Mucosa of rectum (tissue), 2 donors: ENCODE measurements around the gene NFE2.
"Not testable (repeated sequence)": the region's sequence is repeated elsewhere in the genome, so short reads cannot be mapped to it uniquely, and the experiment has no call there.

ENCODE experiments used
- H3K27ac ChIP-seq, 2 donors: one replicate each; pipeline ENCODE4 v1.7.0; 2013; ENCODE audit warnings: inconsistent platforms in 2 of 2, low read depth in 2 of 2, low read length in 2 of 2
- H3K27me3 ChIP-seq, 2 donors: one replicate each; pipeline ENCODE4 v1.7.0; 2013; ENCODE audit warnings: low read length in 2 of 2; ENCODE audit not compliant: control insufficient read depth in 2 of 2, insufficient read depth in 2 of 2
- H3K36me3 ChIP-seq, 2 donors: one replicate each; pipeline ENCODE4 v1.7.0; 2013; ENCODE audit warnings: low read length in 2 of 2; ENCODE audit not compliant: control insufficient read depth in 2 of 2, insufficient read depth in 2 of 2
- H3K4me1 ChIP-seq, 2 donors: one replicate each; pipeline ENCODE4 v1.7.0; 2013; ENCODE audit warnings: low read length in 2 of 2, mild to moderate bottlenecking in 1 of 2; ENCODE audit not compliant: control insufficient read depth in 2 of 2, insufficient read depth in 2 of 2
- H3K4me3 ChIP-seq, 2 donors: one replicate each; pipeline ENCODE4 v1.7.0; 2013; ENCODE audit warnings: low read length in 2 of 2
- H3K9ac ChIP-seq, 2 donors: one replicate each; pipeline ENCODE4 v1.7.0; 2013; ENCODE audit warnings: low read length in 2 of 2, low read depth in 1 of 2, mild to moderate bottlenecking in 1 of 2
- H3K9me3 ChIP-seq, 2 donors: one replicate each; pipeline ENCODE4 v1.7.0; 2013; ENCODE audit warnings: low read length in 2 of 2; ENCODE audit not compliant: control insufficient read depth in 2 of 2
- donor health status: healthy.
- donor health status: Normal muscosa, but diverticular disease.

Gene NFE2

DNA sequence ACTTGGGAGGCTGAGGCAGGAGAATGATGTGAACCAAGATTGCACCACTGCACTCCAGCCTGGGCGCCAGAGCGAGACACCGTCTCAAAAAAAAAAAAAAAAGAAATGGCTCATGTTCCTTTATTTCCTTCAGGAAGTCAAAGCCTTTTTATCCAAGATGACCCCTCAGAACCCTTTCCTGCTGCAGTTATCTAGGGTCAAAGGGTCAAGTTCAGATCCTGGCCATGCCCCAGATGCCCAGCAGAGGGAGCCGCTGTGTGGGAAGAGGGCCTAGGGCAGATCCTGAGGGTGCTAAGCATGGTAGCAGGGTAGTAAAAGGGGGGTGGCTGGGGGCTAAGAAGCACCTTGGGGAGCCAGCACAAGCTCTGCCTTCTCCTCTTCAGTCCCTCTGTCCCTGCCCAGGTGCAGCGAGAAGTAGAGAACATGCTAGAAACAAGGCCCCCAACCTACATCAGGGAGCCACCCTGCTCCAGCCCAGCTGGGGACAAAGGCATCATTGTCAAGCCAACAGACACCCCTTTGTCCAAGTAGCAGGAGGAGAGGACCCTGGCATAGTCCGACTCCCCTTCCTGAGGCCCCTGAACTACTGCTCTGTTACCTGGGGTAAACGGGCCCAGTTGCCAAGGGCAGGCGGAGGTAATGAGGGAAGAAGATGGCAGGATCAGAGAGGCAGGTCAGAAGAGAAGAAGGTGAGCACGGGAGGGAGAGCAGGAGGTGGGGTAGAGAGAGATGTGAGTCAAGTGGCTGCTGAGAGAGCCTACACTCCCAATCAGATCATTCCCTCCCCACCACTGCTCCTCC is 6.5 kb downstream of the NFE2 start:
- no peak overlapping the region for H3K9ac ChIP-seq
- H3K9me3 ChIP-seq = no peaks in the 10 kb centered on the region
- no peaks in the 10 kb centered on the region for H3K36me3 ChIP-seq
- peaks cover 4 to 6% of the 10 kb centered on the region in 2 donors for H3K27me3 ChIP-seq
- no peak overlapping the region for H3K27ac ChIP-seq
- H3K4me3 ChIP-seq = no peak overlapping the region
- H3K4me1 ChIP-seq = peaks cover 0 to 2% of the 10 kb centered on the region in 2 donors

- H3K27ac ChIP-seq = no peak overlapping the region
- H3K4me1 ChIP-seq = peaks cover 8% of the 10 kb centered on the region in 2 donors
- no peak overlapping the region for H3K4me3 ChIP-seq
- H3K9me3 ChIP-seq = no peaks in the 10 kb centered on the region
- H3K9ac ChIP-seq = no peak overlapping the region
- no peaks in the 10 kb centered on the region for H3K27me3 ChIP-seq
- peaks cover 3 to 4% of the 10 kb centered on the region in 2 donors for H3K36me3 ChIP-seq
These were observed 7.9 kb downstream of the NFE2 start for GRCh38 chr12:54292931-54293241.

GRCh38 chr12:54292083-54292930 is 8.5 kb downstream of the NFE2 start:
- Histone ChIP-seq H3K36me3 (peaks cover 8% of the 10 kb centered on the region in 2 donors), H3K27me3 (no peaks in the 10 kb centered on the region), H3K9me3 (no peaks in the 10 kb centered on the region), H3K27ac (no peak overlapping the region), H3K4me3 (no peak overlapping the region), H3K9ac (no peak overlapping the region), H3K4me1 (peaks cover 13% of the 10 kb centered on the region in 2 donors)

DNA sequence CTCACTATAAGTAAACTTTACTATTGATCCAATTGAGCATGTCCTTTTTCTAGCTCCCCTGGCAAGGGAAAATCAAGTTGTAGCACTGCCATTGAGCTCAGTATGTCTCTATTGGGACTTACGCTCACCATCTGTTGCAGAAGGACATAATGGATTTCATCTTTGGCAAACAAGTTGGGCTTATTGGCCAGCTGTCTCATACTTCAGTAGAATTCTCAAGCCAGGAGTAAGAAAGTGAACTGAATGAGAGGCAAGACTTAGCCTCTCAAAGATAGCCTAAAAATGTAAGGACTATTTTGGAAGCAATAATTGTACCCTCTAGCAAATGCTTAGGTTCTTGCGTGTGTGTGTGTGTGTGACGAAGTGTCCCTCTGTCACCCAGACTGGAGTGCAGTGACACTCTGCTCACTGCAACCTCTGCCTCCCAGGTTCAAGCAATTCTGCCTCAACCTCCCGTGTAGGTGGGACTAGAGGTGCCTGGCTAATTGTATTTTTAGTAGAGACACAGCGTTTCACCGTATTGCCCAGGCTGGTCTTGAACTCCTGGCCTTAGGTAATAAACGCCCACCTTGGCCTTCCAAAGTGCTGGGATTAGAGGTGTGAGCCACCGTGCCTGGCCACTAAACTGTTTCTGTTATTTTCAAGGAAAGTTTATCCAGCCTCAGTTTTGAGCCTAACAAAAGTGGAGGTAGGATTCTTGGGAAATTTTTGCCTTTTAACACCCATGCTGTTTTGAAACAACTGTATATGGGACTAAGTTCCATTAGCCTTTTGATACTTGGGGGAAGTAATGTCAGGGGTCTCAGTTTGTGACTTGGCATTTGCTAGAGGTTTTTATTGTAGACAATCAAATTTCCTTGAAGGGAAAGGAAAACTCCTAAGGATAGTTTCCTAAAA is 13.3 kb downstream of the NFE2 start:
- Histone ChIP-seq H3K4me3 (no peak overlapping the region), H3K9me3 (no peaks in the 10 kb centered on the region), H3K4me1 (peaks cover 45 to 50% of the 10 kb centered on the region in 2 donors), H3K27ac (peak overlapping the region; percentile 29 to 56), H3K36me3 (peaks cover 46 to 49% of the 10 kb centered on the region in 2 donors), H3K27me3 (no peaks in the 10 kb centered on the region), H3K9ac (no peak overlapping the region)

DNA sequence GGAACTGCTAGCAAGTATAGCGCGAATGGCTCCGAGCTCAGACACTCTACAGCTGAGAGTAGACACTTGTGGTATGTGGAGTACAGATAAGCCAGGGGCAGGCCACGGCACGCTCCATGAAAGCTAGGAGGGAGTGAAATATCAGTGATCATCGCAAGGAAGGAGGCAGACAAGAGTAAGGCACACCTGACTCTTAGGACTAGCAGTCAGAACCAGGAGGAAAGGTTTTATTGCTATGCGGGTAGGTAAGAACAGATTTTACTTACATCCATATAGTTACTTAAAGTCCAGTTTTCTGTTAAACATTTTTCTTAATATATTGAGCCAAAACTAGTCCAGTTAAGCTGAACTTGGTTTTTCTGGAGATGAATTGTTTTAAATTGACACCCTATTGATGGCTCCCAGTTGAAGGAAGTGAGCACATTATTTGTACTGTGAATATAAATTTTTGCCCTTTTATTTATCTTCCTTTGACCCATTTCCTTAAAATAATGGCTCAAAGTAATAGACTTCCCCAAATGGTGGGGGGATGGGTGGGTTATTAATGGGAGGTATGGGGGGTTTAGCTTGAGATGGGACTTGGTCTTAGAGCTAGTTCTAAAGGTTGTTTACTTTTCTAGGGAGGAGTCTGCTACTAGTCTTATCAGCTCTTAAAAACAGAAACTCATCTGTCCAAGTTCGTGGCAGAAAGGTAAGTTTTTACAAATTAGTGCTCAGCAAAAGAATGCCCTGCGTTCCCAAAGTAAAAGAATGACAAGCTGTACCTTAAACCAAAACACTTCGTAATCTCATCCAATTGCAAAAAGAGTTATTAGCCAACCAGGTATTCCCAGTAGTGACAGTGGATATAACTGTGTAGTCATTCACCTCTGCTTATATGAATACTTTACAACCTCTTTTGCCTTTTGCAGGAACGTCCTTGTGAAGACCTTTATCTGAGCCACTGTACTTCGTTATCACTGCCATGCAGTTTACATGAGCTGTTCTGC is 14.5 kb downstream of the NFE2 start:
- Histone ChIP-seq H3K4me1 (peaks cover 56 to 61% of the 10 kb centered on the region in 2 donors), H3K27ac (peak overlapping the region; percentile 48 to 51), H3K27me3 (no peaks in the 10 kb centered on the region), H3K36me3 (peaks cover 51 to 54% of the 10 kb centered on the region in 2 donors), H3K4me3 (peak overlapping the region; percentile 28 to 44), H3K9ac (peak overlapping the region in 1 of 2 donors; percentile 7), H3K9me3 (no peaks in the 10 kb centered on the region)

GRCh38 chr12:54285150-54286041 is 15.4 kb downstream of the NFE2 start:
- Histone ChIP-seq H3K27me3 (no peaks in the 10 kb centered on the region), H3K9me3 (no peaks in the 10 kb centered on the region), H3K36me3 (peaks cover 51 to 54% of the 10 kb centered on the region in 2 donors), H3K9ac (peak overlapping the region; percentile 7 to 24), H3K4me1 (peaks cover 56 to 63% of the 10 kb centered on the region in 2 donors), H3K27ac (peak overlapping the region; percentile 48 to 51), H3K4me3 (peak overlapping the region; percentile 28 to 44)

DNA sequence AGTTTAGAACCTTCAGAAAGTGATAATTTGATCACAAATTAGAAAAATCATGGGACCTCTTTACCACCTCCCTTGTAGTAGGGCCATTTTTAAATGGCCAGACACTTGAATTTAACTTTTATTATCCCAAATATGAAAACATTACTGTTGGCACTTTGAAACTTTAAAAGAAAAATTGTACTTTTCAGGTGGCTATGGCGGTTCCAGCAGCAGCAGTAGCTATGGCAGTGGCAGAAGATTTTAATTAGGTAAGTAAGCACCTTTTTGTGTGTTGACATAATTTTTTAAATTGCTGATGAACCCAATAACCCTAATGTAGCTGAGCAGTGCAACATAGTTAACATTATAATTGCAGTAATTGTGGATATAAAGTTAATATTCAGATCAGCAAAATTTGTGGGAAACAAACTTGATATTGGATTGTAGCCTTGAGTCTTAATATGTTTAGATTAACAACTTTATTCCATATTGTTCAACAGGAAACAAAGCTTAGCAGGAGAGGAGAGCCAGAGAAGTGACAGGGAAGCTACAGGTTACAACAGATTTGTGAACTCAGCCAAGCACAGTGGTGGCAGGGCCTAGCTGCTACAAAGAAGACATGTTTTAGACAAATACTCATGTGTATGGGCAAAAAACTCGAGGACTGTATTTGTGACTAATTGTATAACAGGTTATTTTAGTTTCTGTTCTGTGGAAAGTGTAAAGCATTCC is 16.6 kb downstream of the NFE2 start:
- Histone ChIP-seq H3K36me3 (peaks cover 51 to 54% of the 10 kb centered on the region in 2 donors), H3K27ac (peak overlapping the region in 1 of 2 donors; percentile 6), H3K4me3 (peak overlapping the region; percentile 33 to 36), H3K4me1 (peaks cover 56 to 60% of the 10 kb centered on the region in 2 donors)
- not testable (repeated sequence) for H3K27me3 ChIP-seq, H3K9me3 ChIP-seq, H3K9ac ChIP-seq

DNA sequence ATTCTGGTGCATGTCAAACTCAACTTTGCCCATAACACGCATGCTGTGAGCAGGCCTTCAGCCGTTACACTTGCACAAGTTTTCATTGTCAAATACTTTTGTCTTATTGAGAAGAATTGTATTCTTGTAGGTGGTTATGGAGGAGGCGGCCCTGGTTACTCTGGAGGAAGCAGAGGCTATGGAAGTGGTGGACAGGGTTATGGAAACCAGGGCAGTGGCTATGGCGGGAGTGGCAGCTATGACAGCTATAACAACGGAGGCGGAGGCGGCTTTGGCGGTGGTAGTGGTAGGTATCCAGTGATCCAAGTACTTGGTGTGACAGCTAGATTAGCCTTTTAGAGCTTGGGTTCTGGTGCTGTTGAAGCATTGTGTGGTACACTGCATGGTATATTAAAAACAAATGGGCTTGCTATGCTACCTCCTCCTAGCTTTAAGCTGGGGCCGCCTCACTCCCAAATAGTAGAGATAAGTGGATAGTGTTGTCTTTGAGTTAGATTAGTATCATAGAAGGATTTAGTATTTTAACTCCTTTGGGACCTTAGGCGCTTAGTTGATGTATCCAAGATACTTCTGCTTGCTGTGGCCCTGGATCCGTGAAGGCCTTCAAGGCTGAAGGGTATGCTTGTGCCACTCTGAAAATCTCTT is 17.7 kb downstream of the NFE2 start:
- H3K9me3 ChIP-seq = no peaks in the 10 kb centered on the region
- no peak overlapping the region for H3K27ac ChIP-seq
- H3K27me3 ChIP-seq = no peaks in the 10 kb centered on the region
- peak overlapping the region; percentile 38 to 84 for H3K9ac ChIP-seq
- H3K36me3 ChIP-seq = peaks cover 48 to 52% of the 10 kb centered on the region in 2 donors
- peak overlapping the region; percentile 50 to 99 for H3K4me3 ChIP-seq
- peaks cover 56 to 63% of the 10 kb centered on the region in 2 donors for H3K4me1 ChIP-seq
